ENCODE measurements around the gene HS3ST4.

DNA sequence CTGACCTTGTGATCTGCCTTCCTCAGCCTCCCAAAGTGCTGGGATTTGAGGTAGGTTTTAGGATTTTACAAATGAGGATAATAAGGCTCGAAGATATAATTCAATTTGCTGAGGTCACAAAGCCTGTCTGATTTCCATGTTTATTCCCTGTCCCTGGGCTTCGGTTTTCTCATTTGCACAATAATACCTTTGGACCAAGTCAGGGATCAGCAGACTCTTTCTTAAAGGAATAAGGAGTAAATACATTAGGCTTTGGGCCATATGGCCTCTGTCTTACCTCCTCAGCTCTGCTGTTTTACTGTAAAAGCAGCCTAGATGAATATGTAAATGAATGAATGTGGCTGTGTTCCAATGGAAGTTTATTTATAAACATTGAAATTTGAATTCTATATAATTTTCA, 442.8 kb downstream of the HS3ST4 start:
- no peak for TF ChIP-seq POLR2AphosphoS5 (IDR thresholded peaks at IDR 0.05; ENCODE audit: low read depth, low read length)
- TF ChIP-seq, protein P1, sequence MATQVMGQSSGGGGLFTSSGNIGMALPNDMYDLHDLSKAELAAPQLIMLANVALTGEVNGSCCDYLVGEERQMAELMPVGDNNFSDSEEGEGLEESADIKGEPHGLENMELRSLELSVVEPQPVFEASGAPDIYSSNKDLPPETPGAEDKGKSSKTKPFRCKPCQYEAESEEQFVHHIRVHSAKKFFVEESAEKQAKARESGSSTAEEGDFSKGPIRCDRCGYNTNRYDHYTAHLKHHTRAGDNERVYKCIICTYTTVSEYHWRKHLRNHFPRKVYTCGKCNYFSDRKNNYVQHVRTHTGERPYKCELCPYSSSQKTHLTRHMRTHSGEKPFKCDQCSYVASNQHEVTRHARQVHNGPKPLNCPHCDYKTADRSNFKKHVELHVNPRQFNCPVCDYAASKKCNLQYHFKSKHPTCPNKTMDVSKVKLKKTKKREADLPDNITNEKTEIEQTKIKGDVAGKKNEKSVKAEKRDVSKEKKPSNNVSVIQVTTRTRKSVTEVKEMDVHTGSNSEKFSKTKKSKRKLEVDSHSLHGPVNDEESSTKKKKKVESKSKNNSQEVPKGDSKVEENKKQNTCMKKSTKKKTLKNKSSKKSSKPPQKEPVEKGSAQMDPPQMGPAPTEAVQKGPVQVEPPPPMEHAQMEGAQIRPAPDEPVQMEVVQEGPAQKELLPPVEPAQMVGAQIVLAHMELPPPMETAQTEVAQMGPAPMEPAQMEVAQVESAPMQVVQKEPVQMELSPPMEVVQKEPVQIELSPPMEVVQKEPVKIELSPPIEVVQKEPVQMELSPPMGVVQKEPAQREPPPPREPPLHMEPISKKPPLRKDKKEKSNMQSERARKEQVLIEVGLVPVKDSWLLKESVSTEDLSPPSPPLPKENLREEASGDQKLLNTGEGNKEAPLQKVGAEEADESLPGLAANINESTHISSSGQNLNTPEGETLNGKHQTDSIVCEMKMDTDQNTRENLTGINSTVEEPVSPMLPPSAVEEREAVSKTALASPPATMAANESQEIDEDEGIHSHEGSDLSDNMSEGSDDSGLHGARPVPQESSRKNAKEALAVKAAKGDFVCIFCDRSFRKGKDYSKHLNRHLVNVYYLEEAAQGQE (IDR thresholded peaks at IDR 0.05; ENCODE audit: insufficient read depth in 1 of 2, low read depth in 2 of 2, low read length in 1 of 2): no peak
- TF ChIP-seq, protein P2, sequence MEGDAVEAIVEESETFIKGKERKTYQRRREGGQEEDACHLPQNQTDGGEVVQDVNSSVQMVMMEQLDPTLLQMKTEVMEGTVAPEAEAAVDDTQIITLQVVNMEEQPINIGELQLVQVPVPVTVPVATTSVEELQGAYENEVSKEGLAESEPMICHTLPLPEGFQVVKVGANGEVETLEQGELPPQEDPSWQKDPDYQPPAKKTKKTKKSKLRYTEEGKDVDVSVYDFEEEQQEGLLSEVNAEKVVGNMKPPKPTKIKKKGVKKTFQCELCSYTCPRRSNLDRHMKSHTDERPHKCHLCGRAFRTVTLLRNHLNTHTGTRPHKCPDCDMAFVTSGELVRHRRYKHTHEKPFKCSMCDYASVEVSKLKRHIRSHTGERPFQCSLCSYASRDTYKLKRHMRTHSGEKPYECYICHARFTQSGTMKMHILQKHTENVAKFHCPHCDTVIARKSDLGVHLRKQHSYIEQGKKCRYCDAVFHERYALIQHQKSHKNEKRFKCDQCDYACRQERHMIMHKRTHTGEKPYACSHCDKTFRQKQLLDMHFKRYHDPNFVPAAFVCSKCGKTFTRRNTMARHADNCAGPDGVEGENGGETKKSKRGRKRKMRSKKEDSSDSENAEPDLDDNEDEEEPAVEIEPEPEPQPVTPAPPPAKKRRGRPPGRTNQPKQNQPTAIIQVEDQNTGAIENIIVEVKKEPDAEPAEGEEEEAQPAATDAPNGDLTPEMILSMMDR (IDR thresholded peaks at IDR 0.05): no peak
- no peak for TF ChIP-seq SIN3A (IDR thresholded peaks at IDR 0.05; ENCODE audit: borderline replicate concordance, insufficient read depth, low read depth, low read length)
- TF ChIP-seq TCF7L2 (IDR thresholded peaks at IDR 0.05; ENCODE audit: low read depth, low read length): no peak

Data from Panc1 (cell line).